RWPE2 (cell line): Measurements from ENCODE around the gene TBX20.

ENCODE experiments used
- ATAC-seq: fragments of 200-7000 bp; cut with Tn5 transposase; 3 replicates; pipeline ENCODE4 v1.9.1; 2021; ENCODE audit warnings: low read depth
- DNase-seq: peaks from one replicate; pipeline ENCODE4 v3.0.0-alpha.2; 2020; ENCODE audit warnings: low spot score
- H3K27ac ChIP-seq: fragments of 450-650 bp; 2 replicates; pipeline ENCODE4 v1.5.1; 2017; ENCODE audit warnings: mild to moderate bottlenecking; ENCODE audit not compliant: poor library complexity, severe bottlenecking
- H3K27me3 ChIP-seq: fragments of 250-450 bp; sonication (Bioruptor Pico); 2 replicates; pipeline ENCODE4 v1.5.1; 2021; ENCODE audit warnings: mild to moderate bottlenecking, moderate library complexity; ENCODE audit not compliant: insufficient read depth, poor library complexity, severe bottlenecking
- H3K36me3 ChIP-seq: fragments of 250-450 bp; sonication (Bioruptor Pico); 2 replicates; pipeline ENCODE4 v1.5.1; 2020; ENCODE audit warnings: low read depth, mild to moderate bottlenecking, moderate library complexity
- H3K4me1 ChIP-seq: fragments of 250-450 bp; sonication (Bioruptor Pico); 2 replicates; pipeline ENCODE4 v1.5.1; 2021; ENCODE audit warnings: mild to moderate bottlenecking, moderate library complexity; ENCODE audit not compliant: insufficient read depth, poor library complexity, severe bottlenecking
- H3K4me3 ChIP-seq: fragments of 250-450 bp; sonication (Bioruptor Pico); 2 replicates; pipeline ENCODE4 v1.5.1; 2021; ENCODE audit warnings: mild to moderate bottlenecking, moderate library complexity; ENCODE audit not compliant: severe bottlenecking
- H3K9me3 ChIP-seq: fragments of 250-450 bp; sonication (Bioruptor Pico); 2 replicates; pipeline ENCODE4 v1.5.1; 2021; ENCODE audit warnings: mild to moderate bottlenecking, moderate library complexity; ENCODE audit not compliant: severe bottlenecking
- CTCF ChIP-seq: fragments of 450-650 bp; IDR thresholded peaks from one replicate; pipeline ENCODE4 v1.5.1; 2017; ENCODE audit warnings: mild to moderate bottlenecking, moderate library complexity; ENCODE audit not compliant: poor library complexity, severe bottlenecking

Gene TBX20

GRCh38 chr7:35259523-35259908, 5.6 kb upstream of the TBX20 start:
- ATAC-seq (no peak), DNase-seq (no peak)
- H3K4me1 ChIP-seq = no peaks in the 10 kb centered on the region
- no peaks in the 10 kb centered on the region for H3K36me3 ChIP-seq
- TF ChIP-seq CTCF = no peak
- no peak overlapping the region for H3K27ac ChIP-seq
- H3K9me3 ChIP-seq = no peaks in the 10 kb centered on the region
- peaks cover 99% of the 10 kb centered on the region for H3K27me3 ChIP-seq
- H3K4me3 ChIP-seq = no peak overlapping the region

- Histone ChIP-seq H3K4me1 (no peaks in the 10 kb centered on the region), H3K4me3 (no peak overlapping the region), H3K36me3 (no peaks in the 10 kb centered on the region), H3K27me3 (peaks cover 99% of the 10 kb centered on the region), H3K27ac (no peak overlapping the region), H3K9me3 (no peaks in the 10 kb centered on the region)
- ATAC-seq (no peak), DNase-seq (no peak)
- TF ChIP-seq CTCF = no peak
Measured at GRCh38 chr7:35258868-35259522, 5.1 kb upstream of the TBX20 start.

- no peaks in the 10 kb centered on the region for H3K9me3 ChIP-seq
- DNase-seq = no peak
- no peak overlapping the region for H3K27ac ChIP-seq
- ATAC-seq = no peak; the same call in 2 of the 3 replicates
- H3K36me3 ChIP-seq = no peaks in the 10 kb centered on the region
- no peak overlapping the region for H3K4me3 ChIP-seq
- no peak for TF ChIP-seq CTCF
- H3K27me3 ChIP-seq = peaks cover 99% of the 10 kb centered on the region
- no peaks in the 10 kb centered on the region for H3K4me1 ChIP-seq
Measured at GRCh38 chr7:35258125-35258867, 4.4 kb upstream of the TBX20 start.

GRCh38 chr7:35257251-35258124, 3.6 kb upstream of the TBX20 start:
- Histone ChIP-seq H3K4me1 (no peaks in the 10 kb centered on the region), H3K9me3 (no peaks in the 10 kb centered on the region), H3K4me3 (no peak overlapping the region), H3K27me3 (peaks cover 99% of the 10 kb centered on the region), H3K36me3 (no peaks in the 10 kb centered on the region), H3K27ac (no peak overlapping the region)
- no peak for TF ChIP-seq CTCF
- DNase-seq (no peak), ATAC-seq (no peak)
